ENCODE measurements around the gene PAH.
"Not testable (repeated sequence)": the region's sequence is repeated elsewhere in the genome, so short reads cannot be mapped to it uniquely, and the experiment has no call there.

The PAH gene

DNA sequence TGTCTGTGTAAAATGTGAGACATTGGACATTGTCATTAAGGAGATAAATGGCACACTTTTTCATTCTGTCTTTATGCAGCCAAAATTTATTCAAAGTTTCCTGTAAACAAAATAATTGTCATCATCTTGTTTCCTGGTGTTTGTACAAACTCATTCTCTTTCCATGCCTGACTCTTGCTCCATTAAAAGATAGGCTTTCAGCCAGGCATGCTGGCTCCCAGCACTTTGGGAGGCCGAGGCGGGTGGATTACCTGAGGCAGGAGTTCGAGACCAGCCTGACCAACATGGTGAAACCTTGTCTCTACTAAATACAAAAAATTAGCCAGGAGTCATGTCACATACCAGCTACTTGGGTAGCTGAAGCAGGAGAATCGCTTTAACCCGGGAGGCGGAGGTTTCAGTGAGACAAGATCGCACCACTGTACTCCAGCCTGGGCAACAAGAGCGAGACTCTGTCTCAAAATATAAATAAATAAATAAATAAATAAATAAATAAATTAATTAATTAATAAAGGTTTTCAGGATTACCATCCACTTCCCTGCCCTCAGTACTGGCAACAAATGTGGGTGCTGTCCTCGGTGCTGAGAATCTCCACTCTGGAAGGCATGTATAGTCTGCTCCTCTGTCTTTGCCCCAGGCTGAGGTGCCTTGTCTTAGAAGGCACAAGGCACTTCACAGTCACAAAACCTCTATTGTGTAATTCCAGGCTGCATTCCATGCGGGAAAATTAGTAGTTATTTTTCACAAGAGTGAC is 83.2 kb downstream of the PAH start:
- no peaks in the 10 kb centered on the region for H3K27me3 ChIP-seq (replicated peaks; ENCODE audit: control insufficient read depth, insufficient read depth, low read length, poor library complexity, severe bottlenecking)
- H3K36me3 ChIP-seq (ENCODE audit: control insufficient read depth, insufficient read depth, low read length) = no peaks in the 10 kb centered on the region
- DNase-seq = no peak
- H3K4me1 ChIP-seq (ENCODE audit: control insufficient read depth, insufficient read depth, low read length, poor library complexity, severe bottlenecking) = no peaks in the 10 kb centered on the region
- H3K27ac ChIP-seq (ENCODE audit: insufficient read depth, low read length, poor library complexity, severe bottlenecking) = no peak overlapping the region
- H3K9me3 ChIP-seq (ENCODE audit: control insufficient read depth, low read length) = no peaks in the 10 kb centered on the region
- no peak overlapping the region for H3K4me3 ChIP-seq (ENCODE audit: insufficient read depth, low read depth, low read length, poor library complexity, severe bottlenecking)

DNA sequence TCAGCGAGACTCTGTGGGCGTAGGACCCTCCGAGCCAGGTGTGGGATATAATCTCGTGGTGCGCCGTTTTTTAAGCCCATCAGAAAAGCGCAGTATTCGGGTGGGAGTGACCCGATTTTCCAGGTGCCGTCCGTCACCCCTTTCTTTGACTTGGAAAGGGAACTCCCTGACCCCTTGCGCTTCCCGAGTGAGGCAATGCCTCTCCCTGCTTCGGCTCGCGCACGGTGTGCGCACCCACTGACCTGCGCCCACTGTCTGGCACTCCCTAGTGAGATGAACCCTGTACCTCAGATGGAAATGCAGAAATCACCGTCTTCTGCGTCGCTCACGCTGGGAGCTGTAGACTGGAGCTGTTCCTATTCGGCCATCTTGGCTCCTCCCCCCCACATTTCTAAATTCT is 84.2 kb downstream of the PAH start:
- H3K4me3 ChIP-seq (ENCODE audit: insufficient read depth, low read depth, low read length, poor library complexity, severe bottlenecking); H3K27me3 ChIP-seq (replicated peaks; ENCODE audit: control insufficient read depth, insufficient read depth, low read length, poor library complexity, severe bottlenecking); H3K4me1 ChIP-seq (ENCODE audit: control insufficient read depth, insufficient read depth, low read length, poor library complexity, severe bottlenecking); H3K9me3 ChIP-seq (ENCODE audit: control insufficient read depth, low read length); H3K36me3 ChIP-seq (ENCODE audit: control insufficient read depth, insufficient read depth, low read length); H3K27ac ChIP-seq (ENCODE audit: insufficient read depth, low read length, poor library complexity, severe bottlenecking); DNase-seq: not testable (repeated sequence)

DNA sequence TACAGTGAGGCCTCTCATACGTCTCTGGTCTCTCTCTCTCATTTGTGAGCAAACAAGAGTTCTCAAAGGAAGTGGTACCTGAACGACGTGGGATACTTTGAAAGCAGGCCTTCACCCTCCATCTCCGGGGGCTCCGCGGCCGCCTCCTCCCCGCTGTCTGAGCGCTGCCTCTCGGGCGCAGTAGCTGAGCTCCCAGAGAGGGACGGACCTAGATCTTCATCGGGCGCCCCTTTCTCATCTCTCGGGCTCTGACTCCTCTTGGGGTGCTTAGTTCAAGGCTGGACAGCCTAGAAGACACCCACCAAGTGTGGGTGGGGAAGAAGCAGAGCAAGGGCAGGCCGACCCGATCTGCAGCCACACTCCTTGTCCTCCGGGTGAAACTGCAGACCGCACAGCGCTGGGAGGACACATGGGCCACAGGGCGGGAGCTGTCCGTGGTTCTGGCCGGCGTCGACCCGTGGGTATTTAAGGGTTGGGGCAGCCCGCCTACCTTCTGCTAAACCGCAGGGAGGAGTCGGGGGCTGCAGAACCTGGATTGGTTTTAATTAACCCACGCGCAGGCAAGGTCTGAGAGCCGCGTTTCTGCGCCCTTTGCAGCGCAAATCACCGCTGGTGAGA is 92.7 kb downstream of the PAH start:
- Histone ChIP-seq H3K4me1 (ENCODE audit: control insufficient read depth, insufficient read depth, low read length, poor library complexity, severe bottlenecking) (no peaks in the 10 kb centered on the region), H3K4me3 (ENCODE audit: insufficient read depth, low read depth, low read length, poor library complexity, severe bottlenecking) (no peak overlapping the region), H3K27ac (ENCODE audit: insufficient read depth, low read length, poor library complexity, severe bottlenecking) (no peak overlapping the region), H3K27me3 (replicated peaks; ENCODE audit: control insufficient read depth, insufficient read depth, low read length, poor library complexity, severe bottlenecking) (no peaks in the 10 kb centered on the region), H3K9me3 (ENCODE audit: control insufficient read depth, low read length) (no peaks in the 10 kb centered on the region), H3K36me3 (ENCODE audit: control insufficient read depth, insufficient read depth, low read length) (no peaks in the 10 kb centered on the region)
- no peak for DNase-seq

DNA sequence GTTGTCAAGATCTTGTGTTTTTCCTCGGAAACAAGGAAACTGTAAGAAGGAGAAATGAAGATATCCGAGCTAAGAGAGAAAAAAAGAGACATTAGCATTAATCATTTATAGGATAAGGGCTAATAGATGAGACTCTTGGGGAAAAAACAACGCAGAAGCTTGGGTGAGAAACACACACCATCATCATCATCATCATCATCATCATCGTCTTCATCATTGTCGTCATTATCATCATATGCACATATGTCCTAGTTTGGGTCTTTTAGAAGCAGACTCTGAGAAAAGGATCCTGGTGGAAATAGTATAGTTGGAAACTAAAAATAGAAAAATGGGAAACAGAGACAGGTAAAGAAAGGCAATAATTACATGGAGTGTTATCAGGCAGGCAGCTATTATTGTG is 95.9 kb downstream of the PAH start:
- Histone ChIP-seq H3K36me3 (ENCODE audit: control insufficient read depth, insufficient read depth, low read length) (no peaks in the 10 kb centered on the region), H3K4me3 (ENCODE audit: insufficient read depth, low read depth, low read length, poor library complexity, severe bottlenecking) (no peak overlapping the region), H3K9me3 (ENCODE audit: control insufficient read depth, low read length) (no peaks in the 10 kb centered on the region), H3K4me1 (ENCODE audit: control insufficient read depth, insufficient read depth, low read length, poor library complexity, severe bottlenecking) (no peaks in the 10 kb centered on the region), H3K27ac (ENCODE audit: insufficient read depth, low read length, poor library complexity, severe bottlenecking) (no peak overlapping the region), H3K27me3 (replicated peaks; ENCODE audit: control insufficient read depth, insufficient read depth, low read length, poor library complexity, severe bottlenecking) (no peaks in the 10 kb centered on the region)
- DNase-seq = no peak

DNA sequence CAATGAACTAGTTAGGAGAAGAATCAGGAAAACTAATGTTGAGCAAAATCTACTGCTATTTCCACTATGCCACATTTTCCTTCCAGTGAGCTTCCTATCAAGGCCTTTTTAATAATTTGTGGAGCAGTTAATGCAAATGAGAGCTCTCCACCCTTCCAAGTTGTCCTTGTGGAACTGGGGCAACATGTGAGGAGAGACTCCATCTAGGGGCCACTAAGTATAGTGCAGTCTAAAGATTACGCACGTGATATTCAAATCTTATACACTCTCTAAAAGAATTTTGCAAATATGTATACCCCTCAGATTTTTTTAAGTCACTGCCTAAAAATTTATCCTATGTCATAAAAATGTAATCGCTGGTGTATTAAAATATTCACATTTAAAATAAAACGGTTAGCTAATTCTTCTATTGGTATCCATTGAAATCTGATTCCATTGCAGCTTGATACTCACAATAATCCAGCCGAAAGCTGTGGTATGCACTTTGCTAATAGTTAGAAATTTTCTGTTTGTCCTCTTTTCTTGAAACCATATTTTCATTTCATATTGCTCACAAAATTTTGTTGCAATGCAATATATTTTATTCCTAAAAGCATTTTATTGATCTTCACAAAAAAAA is 100.1 kb downstream of the PAH start:
- H3K4me3 ChIP-seq (ENCODE audit: insufficient read depth, low read depth, low read length, poor library complexity, severe bottlenecking) = no peak overlapping the region

DNA sequence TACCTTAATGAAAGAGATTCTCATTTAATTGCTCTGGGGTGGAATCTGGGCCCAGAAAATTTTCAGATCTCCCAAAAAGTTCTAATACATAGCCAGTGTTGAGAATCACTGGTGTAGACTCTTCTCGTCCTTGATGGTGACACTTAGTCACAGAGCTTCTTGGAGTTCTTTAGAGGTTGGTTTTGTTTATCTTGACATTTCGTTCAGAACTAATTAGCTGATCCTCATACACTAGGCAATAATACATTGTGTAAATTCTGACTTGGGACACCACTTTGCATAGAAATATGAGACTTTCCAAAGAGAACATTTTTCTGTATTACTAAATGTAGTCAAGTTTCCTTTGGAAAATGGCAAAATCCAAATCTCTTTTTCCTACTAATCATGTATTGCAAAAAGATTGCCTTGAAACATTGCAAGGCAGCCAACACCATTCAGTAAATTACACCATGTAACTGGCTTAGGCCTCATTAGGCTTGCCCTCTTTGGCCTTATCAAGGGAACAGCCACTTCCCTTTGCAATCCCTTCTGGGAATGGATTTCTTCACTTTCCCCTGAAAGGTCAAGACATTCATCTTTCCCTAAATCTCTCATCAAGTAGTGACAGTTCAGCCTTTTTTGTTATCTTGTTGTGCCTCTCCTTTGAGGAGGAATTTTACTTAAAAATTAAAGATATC is 102.2 kb downstream of the PAH start:
- H3K4me3 ChIP-seq (ENCODE audit: insufficient read depth, low read depth, low read length, poor library complexity, severe bottlenecking) = no peak overlapping the region
- H3K9me3 ChIP-seq (ENCODE audit: control insufficient read depth, low read length) = no peaks in the 10 kb centered on the region
- no peaks in the 10 kb centered on the region for H3K36me3 ChIP-seq (ENCODE audit: control insufficient read depth, insufficient read depth, low read length)
- no peaks in the 10 kb centered on the region for H3K4me1 ChIP-seq (ENCODE audit: control insufficient read depth, insufficient read depth, low read length, poor library complexity, severe bottlenecking)
- DNase-seq = no peak
- no peaks in the 10 kb centered on the region for H3K27me3 ChIP-seq (replicated peaks; ENCODE audit: control insufficient read depth, insufficient read depth, low read length, poor library complexity, severe bottlenecking)
- H3K27ac ChIP-seq (ENCODE audit: insufficient read depth, low read length, poor library complexity, severe bottlenecking) = no peak overlapping the region

More for the DNA sequence above, 100.1 kb downstream of the PAH start:
- Histone ChIP-seq H3K9me3 (ENCODE audit: control insufficient read depth, low read length) (no peaks in the 10 kb centered on the region), H3K4me1 (ENCODE audit: control insufficient read depth, insufficient read depth, low read length, poor library complexity, severe bottlenecking) (no peaks in the 10 kb centered on the region), H3K27me3 (replicated peaks; ENCODE audit: control insufficient read depth, insufficient read depth, low read length, poor library complexity, severe bottlenecking) (no peaks in the 10 kb centered on the region), H3K36me3 (ENCODE audit: control insufficient read depth, insufficient read depth, low read length) (no peaks in the 10 kb centered on the region), H3K27ac (ENCODE audit: insufficient read depth, low read length, poor library complexity, severe bottlenecking) (no peak overlapping the region)
- no peak for DNase-seq

DNA sequence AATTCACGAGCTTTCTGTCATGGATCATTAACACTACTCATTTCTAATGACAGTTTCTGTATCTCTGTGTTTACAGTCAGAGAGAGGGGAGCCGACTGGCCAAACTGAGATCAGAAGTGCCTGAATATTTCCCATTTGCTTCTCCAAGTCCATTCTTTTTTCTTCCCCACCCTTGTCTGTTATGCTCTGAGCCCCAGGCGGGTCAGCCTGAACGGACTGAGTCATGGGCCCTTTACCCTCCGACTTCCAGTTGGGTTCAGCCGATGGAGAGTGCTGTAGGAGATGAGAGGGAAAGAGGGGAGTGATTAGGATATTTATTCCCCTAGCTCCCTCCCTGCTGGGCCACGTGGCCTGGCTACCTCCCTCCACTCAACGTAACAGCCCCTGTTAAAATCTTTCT is 104.7 kb downstream of the PAH start:
- Histone ChIP-seq H3K36me3 (ENCODE audit: control insufficient read depth, insufficient read depth, low read length) (no peaks in the 10 kb centered on the region), H3K4me1 (ENCODE audit: control insufficient read depth, insufficient read depth, low read length, poor library complexity, severe bottlenecking) (no peaks in the 10 kb centered on the region), H3K27ac (ENCODE audit: insufficient read depth, low read length, poor library complexity, severe bottlenecking) (no peak overlapping the region), H3K9me3 (ENCODE audit: control insufficient read depth, low read length) (no peaks in the 10 kb centered on the region), H3K27me3 (replicated peaks; ENCODE audit: control insufficient read depth, insufficient read depth, low read length, poor library complexity, severe bottlenecking) (no peaks in the 10 kb centered on the region), H3K4me3 (ENCODE audit: insufficient read depth, low read depth, low read length, poor library complexity, severe bottlenecking) (no peak overlapping the region)
- DNase-seq = no peak

DNA sequence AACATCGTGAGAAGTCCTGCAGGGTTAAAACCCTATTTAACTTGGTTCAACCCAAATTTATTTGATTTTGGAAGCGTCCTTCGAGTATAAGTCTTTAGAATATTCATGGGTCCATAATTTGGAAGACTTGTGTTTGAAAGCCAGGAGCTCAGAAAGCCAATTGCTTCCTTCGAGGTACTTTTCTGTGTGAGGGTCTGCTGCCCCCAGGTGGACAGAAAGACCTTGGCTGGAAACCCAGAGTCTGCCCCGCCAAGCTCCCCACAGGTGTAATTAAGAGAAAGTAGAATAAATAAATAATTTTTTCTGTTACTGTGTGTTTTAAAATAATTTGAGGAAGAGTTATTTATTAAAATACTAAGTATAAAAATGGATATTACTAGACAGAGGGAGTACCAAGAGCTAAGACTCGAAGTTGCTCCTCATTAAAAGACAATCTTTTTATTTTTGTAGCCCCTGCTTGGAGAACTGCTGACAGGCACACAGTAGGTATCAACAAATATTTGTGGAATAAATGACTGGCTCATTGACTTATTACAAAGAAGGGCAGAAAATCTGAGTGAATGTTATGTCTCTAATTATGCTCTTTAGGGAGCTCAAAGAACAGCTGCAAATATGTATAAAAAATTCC is 105.8 kb downstream of the PAH start:
- Histone ChIP-seq H3K9me3 (ENCODE audit: control insufficient read depth, low read length) (no peaks in the 10 kb centered on the region), H3K36me3 (ENCODE audit: control insufficient read depth, insufficient read depth, low read length) (no peaks in the 10 kb centered on the region), H3K27me3 (replicated peaks; ENCODE audit: control insufficient read depth, insufficient read depth, low read length, poor library complexity, severe bottlenecking) (no peaks in the 10 kb centered on the region), H3K27ac (ENCODE audit: insufficient read depth, low read length, poor library complexity, severe bottlenecking) (no peak overlapping the region), H3K4me3 (ENCODE audit: insufficient read depth, low read depth, low read length, poor library complexity, severe bottlenecking) (no peak overlapping the region), H3K4me1 (ENCODE audit: control insufficient read depth, insufficient read depth, low read length, poor library complexity, severe bottlenecking) (no peaks in the 10 kb centered on the region)
- no peak for DNase-seq

DNA sequence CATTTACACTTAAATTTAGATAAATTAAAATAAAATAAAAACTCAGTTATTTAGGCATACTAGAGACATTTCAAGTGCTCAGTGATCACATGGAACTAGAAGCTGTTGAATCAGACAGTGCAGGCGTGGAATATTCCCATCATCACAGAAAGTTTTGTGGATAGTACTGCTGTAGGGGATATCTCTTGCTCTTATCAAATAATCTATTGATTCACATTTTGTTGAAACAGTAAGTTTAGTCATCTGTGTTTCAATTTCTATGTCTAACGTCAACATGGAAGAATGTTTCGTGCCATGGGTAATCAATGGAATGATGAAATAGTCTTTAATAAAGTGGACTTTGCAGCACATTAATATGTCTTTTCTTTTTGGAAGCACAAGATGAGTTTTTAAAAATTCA is 108.6 kb downstream of the PAH start:
- no peak overlapping the region for H3K4me3 ChIP-seq (ENCODE audit: insufficient read depth, low read depth, low read length, poor library complexity, severe bottlenecking)
- no peak for DNase-seq
- H3K4me1 ChIP-seq (ENCODE audit: control insufficient read depth, insufficient read depth, low read length, poor library complexity, severe bottlenecking) = no peaks in the 10 kb centered on the region
- H3K9me3 ChIP-seq (ENCODE audit: control insufficient read depth, low read length) = no peaks in the 10 kb centered on the region
- no peaks in the 10 kb centered on the region for H3K36me3 ChIP-seq (ENCODE audit: control insufficient read depth, insufficient read depth, low read length)
- H3K27me3 ChIP-seq (replicated peaks; ENCODE audit: control insufficient read depth, insufficient read depth, low read length, poor library complexity, severe bottlenecking) = no peaks in the 10 kb centered on the region
- no peak overlapping the region for H3K27ac ChIP-seq (ENCODE audit: insufficient read depth, low read length, poor library complexity, severe bottlenecking)

All from effector memory CD4-positive, alpha-beta T cell (primary cell).